Measurements from ENCODE around the gene WDR70. TPM values are rescaled to one million over a fixed set of nuclear protein-coding genes. Genes with fewer than 3 reads are reported as not detected.

WDR70 gene
- total and polyA plus RNA-seq, 2 donors (not counting 3 experiments of a cell fraction or from before 2014, with no cell fraction given), result 6.7 to 37.3 TPM

DNA sequence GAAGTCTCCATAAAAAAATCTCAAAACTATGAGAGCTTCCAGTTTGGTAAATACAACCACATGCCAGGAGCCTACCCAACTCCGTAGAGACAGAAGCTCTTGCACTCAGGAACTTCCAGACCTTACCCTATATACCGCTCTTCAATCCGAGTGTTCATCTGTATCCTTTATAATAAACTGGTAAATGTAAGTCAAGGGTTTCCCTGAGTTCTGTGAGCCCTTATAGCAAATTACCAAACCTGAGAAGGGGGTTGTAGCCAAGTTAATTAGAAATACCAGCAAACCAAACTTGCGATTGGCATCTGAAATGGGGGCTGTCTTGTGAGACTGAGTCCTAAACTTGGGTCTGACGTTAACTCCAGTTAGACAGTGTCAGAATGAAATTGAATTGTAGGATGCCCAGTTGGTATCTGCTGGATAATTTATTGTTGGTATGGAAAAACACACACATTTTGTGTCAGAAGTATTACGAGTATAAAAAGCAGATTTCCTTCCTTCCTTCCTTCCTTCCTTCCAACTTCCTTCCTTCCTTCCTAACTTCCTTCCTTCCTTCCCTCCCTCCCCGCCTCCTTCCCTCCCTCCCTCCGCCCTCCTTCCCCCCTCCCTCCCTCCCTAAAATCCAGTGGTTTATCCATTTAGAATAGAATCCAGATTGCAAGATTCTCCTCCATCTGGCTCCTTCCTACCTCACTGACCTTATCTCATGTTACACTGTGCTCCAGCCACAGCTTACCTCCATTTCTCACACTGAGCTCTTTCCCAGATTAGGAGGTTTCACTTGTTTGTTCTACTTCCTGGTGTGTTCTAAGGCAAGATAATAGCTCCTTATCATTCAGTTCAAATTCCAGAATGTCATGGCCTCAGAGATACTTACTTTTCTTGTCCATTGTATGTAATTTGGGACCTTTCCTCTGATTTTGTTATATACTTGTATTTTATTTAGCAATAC, 196.7 kb downstream of the WDR70 start:
- no peak overlapping the region for H3K9ac ChIP-seq (replicated peaks; ENCODE audit: extremely low read depth, insufficient read depth, low read length)
- DNase-seq (ENCODE audit: low read depth, low spot score), result no peak
- BruUV-seq (replicated peaks), result no TSS peak
- no peaks in the 10 kb centered on the region for H3K27me3 ChIP-seq (ENCODE audit: control insufficient read depth in 2 of 2, insufficient read depth in 2 of 2, low read length in 2 of 2)
- no peak overlapping the region for H3K4me3 ChIP-seq (replicated peaks in 1 of 3; ENCODE audit: insufficient read depth in 1 of 3, low read depth in 1 of 3, low read length in 3 of 3)
- dilution Hi-C loops (cut with MboI; ENCODE audit: extremely low pct_ligation_motif_present, low sequenced_read_pairs) (no loop called here), intact Hi-C loops (cut with micrococcal nuclease) (no loop called here)
- H3K27ac ChIP-seq (ENCODE audit: insufficient read depth, low read depth, low read length), result no peak overlapping the region
- CTCF ChIA-PET, result interaction anchor here (1.8 kb wide), 1 partner anchor 163 kb away, joined by 5 read pairs; no protein-coding TSS in a partner anchor
- no peak overlapping the region for H2AFZ ChIP-seq (ENCODE audit: low read depth, low read length)
- H3K36me3 ChIP-seq (ENCODE audit: control insufficient read depth in 2 of 2, extremely low read depth in 1 of 2, insufficient read depth in 2 of 2, low read length in 2 of 2), result no peaks in the 10 kb centered on the region
- H4K20me1 ChIP-seq (replicated peaks; ENCODE audit: control insufficient read depth, extremely low read depth, insufficient read depth, low read length), result no peaks in the 10 kb centered on the region
- H3K9me1 ChIP-seq (replicated peaks; ENCODE audit: control insufficient read depth, extremely low read depth, insufficient read depth, low read length), result no peaks in the 10 kb centered on the region
- TF ChIP-seq, protein P1, sequence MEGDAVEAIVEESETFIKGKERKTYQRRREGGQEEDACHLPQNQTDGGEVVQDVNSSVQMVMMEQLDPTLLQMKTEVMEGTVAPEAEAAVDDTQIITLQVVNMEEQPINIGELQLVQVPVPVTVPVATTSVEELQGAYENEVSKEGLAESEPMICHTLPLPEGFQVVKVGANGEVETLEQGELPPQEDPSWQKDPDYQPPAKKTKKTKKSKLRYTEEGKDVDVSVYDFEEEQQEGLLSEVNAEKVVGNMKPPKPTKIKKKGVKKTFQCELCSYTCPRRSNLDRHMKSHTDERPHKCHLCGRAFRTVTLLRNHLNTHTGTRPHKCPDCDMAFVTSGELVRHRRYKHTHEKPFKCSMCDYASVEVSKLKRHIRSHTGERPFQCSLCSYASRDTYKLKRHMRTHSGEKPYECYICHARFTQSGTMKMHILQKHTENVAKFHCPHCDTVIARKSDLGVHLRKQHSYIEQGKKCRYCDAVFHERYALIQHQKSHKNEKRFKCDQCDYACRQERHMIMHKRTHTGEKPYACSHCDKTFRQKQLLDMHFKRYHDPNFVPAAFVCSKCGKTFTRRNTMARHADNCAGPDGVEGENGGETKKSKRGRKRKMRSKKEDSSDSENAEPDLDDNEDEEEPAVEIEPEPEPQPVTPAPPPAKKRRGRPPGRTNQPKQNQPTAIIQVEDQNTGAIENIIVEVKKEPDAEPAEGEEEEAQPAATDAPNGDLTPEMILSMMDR (IDR thresholded peaks at IDR 0.05; ENCODE audit: extremely low read depth in 1 of 2, insufficient read depth in 1 of 2, low read depth in 1 of 2, low read length in 2 of 2), result no peak
- no peak for FAIRE-seq
- no peaks in the 10 kb centered on the region for H3K4me1 ChIP-seq (ENCODE audit: control insufficient read depth, extremely low read depth, insufficient read depth, low read length)
- H3K4me2 ChIP-seq (ENCODE audit: insufficient read depth, low read length), result no peak overlapping the region
- H3K79me2 ChIP-seq (ENCODE audit: control insufficient read depth, insufficient read depth, low read length), result no peaks in the 10 kb centered on the region
- H3K9me3 ChIP-seq (replicated peaks; ENCODE audit: control insufficient read depth, insufficient read depth, low read length), result no peaks in the 10 kb centered on the region
- POLR2A ChIA-PET, result no interaction called here

DNA sequence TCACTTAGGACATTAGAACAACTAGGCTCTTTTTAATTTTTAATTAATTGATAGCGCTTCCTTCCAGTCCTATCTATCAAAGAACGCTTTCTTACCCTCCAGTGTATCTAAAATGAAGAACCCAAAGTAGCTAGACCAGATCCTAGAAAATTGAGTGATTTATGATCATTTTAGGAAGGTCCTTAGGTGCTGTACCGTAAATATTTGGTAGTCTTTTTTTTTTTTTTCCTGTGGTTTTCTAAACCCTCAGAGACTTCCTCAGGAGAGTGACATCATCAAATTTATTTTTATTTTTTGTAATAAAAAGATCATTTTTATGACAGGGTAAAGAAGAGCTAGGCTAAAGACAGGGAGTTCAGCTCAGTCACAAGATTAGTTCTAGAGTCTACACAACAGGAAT, 197.4 kb downstream of the WDR70 start:
- intact Hi-C loops (cut with micrococcal nuclease), result no loop called here

More for the DNA sequence above, 197.4 kb downstream of the WDR70 start:
- ChIA-PET CTCF (interaction anchor here (1.1 to 1.8 kb wide), 3 partner anchors 14 to 164 kb away, joined by 4 to 5 read pairs (median 5); no protein-coding TSS in a partner anchor), POLR2A (no interaction called here)
- no peak for FAIRE-seq
- no peak overlapping the region for H3K27ac ChIP-seq (ENCODE audit: insufficient read depth, low read depth, low read length)
- no TSS peak for BruUV-seq (replicated peaks)
- H3K4me1 ChIP-seq (ENCODE audit: control insufficient read depth, extremely low read depth, insufficient read depth, low read length), result no peaks in the 10 kb centered on the region
- no peak overlapping the region for H3K4me3 ChIP-seq (replicated peaks in 1 of 3; ENCODE audit: insufficient read depth in 1 of 3, low read depth in 1 of 3, low read length in 3 of 3)
- no peak overlapping the region for H2AFZ ChIP-seq (ENCODE audit: low read depth, low read length)
- no peaks in the 10 kb centered on the region for H3K27me3 ChIP-seq (ENCODE audit: control insufficient read depth in 2 of 2, insufficient read depth in 2 of 2, low read length in 2 of 2)
- no peak overlapping the region for H3K4me2 ChIP-seq (ENCODE audit: insufficient read depth, low read length)
- no peaks in the 10 kb centered on the region for H3K79me2 ChIP-seq (ENCODE audit: control insufficient read depth, insufficient read depth, low read length)
- dilution Hi-C loops (cut with MboI; ENCODE audit: extremely low pct_ligation_motif_present, low sequenced_read_pairs), result no loop called here
- no peaks in the 10 kb centered on the region for H3K36me3 ChIP-seq (ENCODE audit: control insufficient read depth in 2 of 2, extremely low read depth in 1 of 2, insufficient read depth in 2 of 2, low read length in 2 of 2)
- TF ChIP-seq POLR2AphosphoS5 (IDR thresholded peaks at IDR 0.05; ENCODE audit: insufficient read depth, low read depth, low read length) (no peak), EZH2 (IDR thresholded peaks at IDR 0.05; ENCODE audit: borderline replicate concordance, low read depth, low read length, severe bottlenecking) (no peak), MAX (IDR thresholded peaks at IDR 0.05; ENCODE audit: insufficient read depth, insufficient read length) (no peak)
- no peak overlapping the region for H3K9ac ChIP-seq (replicated peaks; ENCODE audit: extremely low read depth, insufficient read depth, low read length)
- H3K9me1 ChIP-seq (replicated peaks; ENCODE audit: control insufficient read depth, extremely low read depth, insufficient read depth, low read length), result no peaks in the 10 kb centered on the region
- no peak for DNase-seq (ENCODE audit: low read depth, low spot score)
- H3K9me3 ChIP-seq (replicated peaks; ENCODE audit: control insufficient read depth, insufficient read depth, low read length), result no peaks in the 10 kb centered on the region
- H4K20me1 ChIP-seq (replicated peaks; ENCODE audit: control insufficient read depth, extremely low read depth, insufficient read depth, low read length), result no peaks in the 10 kb centered on the region
